HepG2 (cell line): Measurements from ENCODE around the gene PARP16. TPM values are rescaled to one million over a fixed set of nuclear protein-coding genes. Genes with fewer than 3 reads are reported as not detected.

Experiments
- EEA1 ChIP-seq: sonication (generic); formaldehyde crosslinking; IDR thresholded peaks from 2 replicates; pipeline ENCODE4 v1.5.1; 2020; ENCODE audit warnings: mild to moderate bottlenecking, missing genetic modification reagents, borderline replicate concordance
- GLI4 ChIP-seq: sonication (generic); formaldehyde crosslinking; IDR thresholded peaks from 2 replicates; pipeline ENCODE4 v1.5.1; 2020; ENCODE audit warnings: missing genetic modification reagents, mild to moderate bottlenecking, moderate library complexity, borderline replicate concordance
- GTF3A ChIP-seq: sonication (generic); formaldehyde crosslinking; conservative IDR thresholded peaks from 2 replicates; pipeline ENCODE4 v1.4.0; 2020; ENCODE audit warnings: mild to moderate bottlenecking, missing genetic modification reagents
- IKZF1 ChIP-seq: fragments of 450-650 bp; IDR thresholded peaks from 2 replicates; pipeline ENCODE4 v1.7.1; 2016
- MEIS2 ChIP-seq: sonication (generic); formaldehyde crosslinking; IDR thresholded peaks from 2 replicates; pipeline ENCODE4 v1.9.0; 2021; ENCODE audit warnings: mild to moderate bottlenecking, missing genetic modification reagents
- NR2F6 ChIP-seq, 2 experiments: IDR thresholded peaks; 2 replicates each; pipeline ENCODE4 v1.6.1; 2016; ENCODE audit warnings: antibody characterized with exemption in 1 of 2, mild to moderate bottlenecking in 1 of 2
- ZFP36L1 ChIP-seq: sonication (generic); formaldehyde crosslinking; IDR thresholded peaks from 2 replicates; pipeline ENCODE4 v1.8.0; 2022; ENCODE audit warnings: mild to moderate bottlenecking, missing genetic modification reagents, moderate library complexity
- ZMYM3 ChIP-seq: sonication (generic); formaldehyde crosslinking; IDR thresholded peaks from 2 replicates; pipeline ENCODE4 v1.5.1; 2020; ENCODE audit warnings: mild to moderate bottlenecking, missing genetic modification reagents
- ZNF343 ChIP-seq: sonication (generic); formaldehyde crosslinking; IDR thresholded peaks from 2 replicates; pipeline ENCODE4 v1.4.0; 2020; ENCODE audit warnings: mild to moderate bottlenecking, missing genetic modification reagents
- ZNF530 ChIP-seq: sonication (generic); formaldehyde crosslinking; IDR thresholded peaks from 2 replicates; pipeline ENCODE4 v1.5.0; 2020; ENCODE audit warnings: low read depth, mild to moderate bottlenecking, missing genetic modification reagents
- ZNF564 ChIP-seq: sonication (generic); formaldehyde crosslinking; IDR thresholded peaks from 2 replicates; pipeline ENCODE4 v1.8.1; 2023; ENCODE audit warnings: mild to moderate bottlenecking, missing genetic modification reagents
- ZSCAN30 ChIP-seq: sonication (generic); formaldehyde crosslinking; IDR thresholded peaks from 2 replicates; pipeline ENCODE4 v1.5.0; 2020; ENCODE audit warnings: mild to moderate bottlenecking, missing genetic modification reagents
- polyA plus RNA-seq, 8 experiments: library from polyadenylated mRNA; depleted of rRNA in 3 of 8; stranded (reverse) in 7 of 8; unstranded in 1 of 8; fragments of >200 nt; fragmentation: Illumina TruSeq in 4 of 8; extraction: Trizol in 4 of 8; gene quantifications; 2 replicates each; pipeline versions ENCODE4 v1.2.1 to v1.2.3, GENCODE V29; 2011 to 2016; ENCODE audit warnings: low read depth in 4 of 8, missing spikeins in 1 of 8, mixed read lengths in 1 of 8; ENCODE audit not compliant: insufficient read depth in 1 of 8
- total RNA-seq, 5 experiments: library from RNA; depleted of rRNA; stranded (reverse); fragments of >200 nt; fragmentation: Illumina TruSeq; extraction: Trizol; gene quantifications; 2 replicates each; pipeline ENCODE4 v1.2.3, GENCODE V29; 2016; ENCODE audit warnings: low read depth in 1 of 5
- TF ChIP-seq, protein P1 (sequence below): sonication (generic); formaldehyde crosslinking; IDR thresholded peaks from 2 replicates; pipeline ENCODE4 v1.4.0; 2020; ENCODE audit warnings: missing genetic modification reagents, borderline replicate concordance
- TF ChIP-seq, protein P2 (sequence below): sonication (generic); formaldehyde crosslinking; IDR thresholded peaks from 2 replicates; pipeline ENCODE4 v1.4.0; 2020; ENCODE audit warnings: mild to moderate bottlenecking, missing genetic modification reagents

The PARP16 gene
- total and polyA plus RNA-seq, 2 of the 13 experiments (the other 11 are each of a cell fraction or from before 2014, with no cell fraction given), result 6.8 to 7.6 TPM

DNA sequence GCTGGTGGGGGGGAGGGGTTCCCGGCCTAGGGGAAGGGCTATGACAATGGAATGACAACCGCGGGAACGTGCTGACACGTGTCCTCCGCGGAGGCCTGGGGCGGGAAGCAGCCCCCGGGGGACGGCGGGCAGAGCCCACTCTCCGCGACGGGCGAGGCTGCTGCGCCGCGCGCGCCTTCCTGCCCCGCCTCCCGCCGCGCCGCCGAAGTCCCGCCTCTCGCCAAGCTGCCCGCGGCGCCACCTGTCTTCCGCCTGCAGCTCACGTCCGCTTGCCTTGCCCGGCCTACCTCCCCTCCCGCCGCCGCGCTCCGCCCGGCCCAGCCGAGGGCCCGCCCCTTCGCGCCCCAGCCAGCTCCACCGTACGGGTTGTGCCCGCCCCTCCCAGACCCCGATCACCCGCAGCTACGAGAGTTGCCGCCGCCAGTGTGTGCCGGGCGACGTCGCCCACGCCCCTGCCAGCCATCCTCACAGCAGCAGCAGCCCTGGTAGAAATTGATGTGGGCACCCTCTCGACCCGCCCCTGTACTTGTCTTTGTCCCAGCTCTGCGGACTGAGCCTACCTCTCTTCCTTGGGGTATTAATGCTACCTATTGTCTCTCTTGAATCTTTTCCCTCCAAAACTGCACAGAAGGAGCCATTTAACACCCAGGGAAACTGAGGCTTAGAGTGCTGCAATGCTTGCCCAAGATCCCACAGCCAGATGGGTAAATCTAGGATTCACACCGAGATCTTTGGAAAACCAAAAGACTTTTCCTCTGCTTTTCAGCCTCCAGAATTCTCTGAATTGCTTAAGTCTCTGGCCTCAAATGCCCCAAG, at the start of gene PARP16 (continued):
- TF ChIP-seq, protein P1, sequence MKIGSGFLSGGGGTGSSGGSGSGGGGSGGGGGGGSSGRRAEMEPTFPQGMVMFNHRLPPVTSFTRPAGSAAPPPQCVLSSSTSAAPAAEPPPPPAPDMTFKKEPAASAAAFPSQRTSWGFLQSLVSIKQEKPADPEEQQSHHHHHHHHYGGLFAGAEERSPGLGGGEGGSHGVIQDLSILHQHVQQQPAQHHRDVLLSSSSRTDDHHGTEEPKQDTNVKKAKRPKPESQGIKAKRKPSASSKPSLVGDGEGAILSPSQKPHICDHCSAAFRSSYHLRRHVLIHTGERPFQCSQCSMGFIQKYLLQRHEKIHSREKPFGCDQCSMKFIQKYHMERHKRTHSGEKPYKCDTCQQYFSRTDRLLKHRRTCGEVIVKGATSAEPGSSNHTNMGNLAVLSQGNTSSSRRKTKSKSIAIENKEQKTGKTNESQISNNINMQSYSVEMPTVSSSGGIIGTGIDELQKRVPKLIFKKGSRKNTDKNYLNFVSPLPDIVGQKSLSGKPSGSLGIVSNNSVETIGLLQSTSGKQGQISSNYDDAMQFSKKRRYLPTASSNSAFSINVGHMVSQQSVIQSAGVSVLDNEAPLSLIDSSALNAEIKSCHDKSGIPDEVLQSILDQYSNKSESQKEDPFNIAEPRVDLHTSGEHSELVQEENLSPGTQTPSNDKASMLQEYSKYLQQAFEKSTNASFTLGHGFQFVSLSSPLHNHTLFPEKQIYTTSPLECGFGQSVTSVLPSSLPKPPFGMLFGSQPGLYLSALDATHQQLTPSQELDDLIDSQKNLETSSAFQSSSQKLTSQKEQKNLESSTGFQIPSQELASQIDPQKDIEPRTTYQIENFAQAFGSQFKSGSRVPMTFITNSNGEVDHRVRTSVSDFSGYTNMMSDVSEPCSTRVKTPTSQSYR, result 0 out of 2 replicates have a peak, but pooled peaks have one; percentile 25
- 0 out of 2 replicates have a peak, but pooled peaks have one; percentile 13 for TF ChIP-seq ZMYM3 (CRISPR knock-in tag)
- no peak for TF ChIP-seq IKZF1
- peak; percentile 68; the same call in 1 of the 2 replicates for TF ChIP-seq MEIS2 (CRISPR knock-in tag)
- TF ChIP-seq NR2F6 (IDR thresholded peaks at IDR 0.05), result no peak
- no peak for TF ChIP-seq NR2F6 (CRISPR knock-in tag; IDR thresholded peaks at IDR 0.05)
- TF ChIP-seq ZNF343 (CRISPR knock-in tag), result no peak
- peak; percentile 24; the same call in 1 of the 2 replicates for TF ChIP-seq GTF3A
- TF ChIP-seq EEA1 (CRISPR knock-in tag), result 0 out of 2 replicates have a peak, but pooled peaks have one; percentile 17
- no peak for TF ChIP-seq GLI4 (CRISPR knock-in tag)
- 0 out of 2 replicates have a peak, but pooled peaks have one; percentile 34 for TF ChIP-seq ZNF564
- TF ChIP-seq, protein P2, sequence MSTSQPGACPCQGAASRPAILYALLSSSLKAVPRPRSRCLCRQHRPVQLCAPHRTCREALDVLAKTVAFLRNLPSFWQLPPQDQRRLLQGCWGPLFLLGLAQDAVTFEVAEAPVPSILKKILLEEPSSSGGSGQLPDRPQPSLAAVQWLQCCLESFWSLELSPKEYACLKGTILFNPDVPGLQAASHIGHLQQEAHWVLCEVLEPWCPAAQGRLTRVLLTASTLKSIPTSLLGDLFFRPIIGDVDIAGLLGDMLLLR (CRISPR knock-in tag), result no peak
- TF ChIP-seq ZNF530 (CRISPR knock-in tag), result no peak
- TF ChIP-seq ZFP36L1, result peak; percentile 43; the same call in 1 of the 2 replicates
- TF ChIP-seq ZSCAN30, result no peak
